Activated T-cell treated with anti-CD3 and anti-CD28 coated beads, Interleukin-2, amount 50 U/mL, for 24 hours (primary cell): ENCODE data around the gene TBCK.
"Not testable (repeated sequence)": the region's sequence is repeated elsewhere in the genome, so short reads cannot be mapped to it uniquely, and the experiment has no call there.

Experiments used
- DNase-seq: peaks from one replicate; pipeline ENCODE4 v3.0.0-alpha.2; 2020
- H3K27ac Mint-ChIP-seq: 2 replicates; pipeline ENCODE4 v1.8.0; 2020; ENCODE audit warnings: mild to moderate bottlenecking, mixed read lengths
- H3K27me3 Mint-ChIP-seq: 2 replicates; pipeline ENCODE4 v1.8.0; 2020; ENCODE audit warnings: mixed read lengths
- H3K36me3 Mint-ChIP-seq: 2 replicates; pipeline ENCODE4 v1.8.0; 2020; ENCODE audit warnings: low read depth, mixed read lengths
- H3K4me1 Mint-ChIP-seq: 2 replicates; pipeline ENCODE4 v1.8.0; 2020; ENCODE audit warnings: low read depth, mixed read lengths
- H3K4me3 Mint-ChIP-seq: 2 replicates; pipeline ENCODE4 v1.8.0; 2020; ENCODE audit warnings: mild to moderate bottlenecking, moderate library complexity, mixed read lengths
- H3K9me3 Mint-ChIP-seq: 2 replicates; pipeline ENCODE4 v1.8.0; 2020; ENCODE audit warnings: mixed read lengths

The TBCK gene

GRCh38 chr4:106253364-106254129, 62.5 kb downstream of the TBCK start:
- Mint-ChIP-seq H3K36me3 (peaks cover 66% of the 10 kb centered on the region), H3K4me3 (no peak overlapping the region), H3K27me3 (no peaks in the 10 kb centered on the region), H3K27ac (no peak overlapping the region), H3K4me1 (no peaks in the 10 kb centered on the region), H3K9me3 (no peaks in the 10 kb centered on the region)
- no peak for DNase-seq

GRCh38 chr4:106247600-106247999, 68.4 kb downstream of the TBCK start:
- H3K36me3 Mint-ChIP-seq = peaks cover 72% of the 10 kb centered on the region
- H3K9me3 Mint-ChIP-seq = peaks cover 2% of the 10 kb centered on the region
- no peak for DNase-seq
- no peaks in the 10 kb centered on the region for H3K4me1 Mint-ChIP-seq
- no peaks in the 10 kb centered on the region for H3K27me3 Mint-ChIP-seq
- no peak overlapping the region for H3K4me3 Mint-ChIP-seq
- no peak overlapping the region for H3K27ac Mint-ChIP-seq

- Mint-ChIP-seq H3K4me3 (no peak overlapping the region), H3K9me3 (peaks cover 2% of the 10 kb centered on the region), H3K27me3 (no peaks in the 10 kb centered on the region), H3K36me3 (peaks cover 71% of the 10 kb centered on the region), H3K4me1 (no peaks in the 10 kb centered on the region), H3K27ac (no peak overlapping the region)
- no peak for DNase-seq
These were observed 69.6 kb downstream of the TBCK start for GRCh38 chr4:106246441-106246840.

- Mint-ChIP-seq H3K4me1 (no peaks in the 10 kb centered on the region), H3K27me3 (no peaks in the 10 kb centered on the region), H3K27ac (no peak overlapping the region), H3K9me3 (peaks cover 2% of the 10 kb centered on the region), H3K4me3 (no peak overlapping the region), H3K36me3 (peaks cover 68% of the 10 kb centered on the region)
- no peak for DNase-seq
These were observed 70.8 kb downstream of the TBCK start for GRCh38 chr4:106245176-106245575.

- no peak overlapping the region for H3K4me3 Mint-ChIP-seq
- DNase-seq = no peak
- H3K27ac Mint-ChIP-seq = no peak overlapping the region
- peaks cover 50% of the 10 kb centered on the region for H3K36me3 Mint-ChIP-seq
- peaks cover 2% of the 10 kb centered on the region for H3K9me3 Mint-ChIP-seq
- no peaks in the 10 kb centered on the region for H3K27me3 Mint-ChIP-seq
- H3K4me1 Mint-ChIP-seq = no peaks in the 10 kb centered on the region
These were observed 75.3 kb downstream of the TBCK start for GRCh38 chr4:106240699-106241098.

GRCh38 chr4:106238820-106239420, 77.1 kb downstream of the TBCK start:
- H3K36me3 Mint-ChIP-seq = peaks cover 50% of the 10 kb centered on the region
- peaks cover 2% of the 10 kb centered on the region for H3K9me3 Mint-ChIP-seq

GRCh38 chr4:106231931-106232330, 84.1 kb downstream of the TBCK start:
- DNase-seq = no peak
- no peak overlapping the region for H3K4me3 Mint-ChIP-seq
- no peaks in the 10 kb centered on the region for H3K9me3 Mint-ChIP-seq
- no peaks in the 10 kb centered on the region for H3K4me1 Mint-ChIP-seq
- H3K27me3 Mint-ChIP-seq = no peaks in the 10 kb centered on the region
- peaks cover 84% of the 10 kb centered on the region for H3K36me3 Mint-ChIP-seq
- H3K27ac Mint-ChIP-seq = no peak overlapping the region

More at GRCh38 chr4:106238820-106239420, 77.1 kb downstream of the TBCK start:
- H3K4me3 Mint-ChIP-seq = no peak overlapping the region
- no peaks in the 10 kb centered on the region for H3K27me3 Mint-ChIP-seq
- no peaks in the 10 kb centered on the region for H3K4me1 Mint-ChIP-seq
- H3K27ac Mint-ChIP-seq = no peak overlapping the region
- DNase-seq = no peak

- no peak for DNase-seq
- no peak overlapping the region for H3K4me3 Mint-ChIP-seq
- no peaks in the 10 kb centered on the region for H3K27me3 Mint-ChIP-seq
- peaks cover 8% of the 10 kb centered on the region for H3K9me3 Mint-ChIP-seq
- H3K27ac Mint-ChIP-seq = no peak overlapping the region
- no peaks in the 10 kb centered on the region for H3K4me1 Mint-ChIP-seq
- H3K36me3 Mint-ChIP-seq = peaks cover 55% of the 10 kb centered on the region
These were observed 93.5 kb downstream of the TBCK start for GRCh38 chr4:106222548-106222947.

- H3K4me3 Mint-ChIP-seq, H3K27ac Mint-ChIP-seq, H3K27me3 Mint-ChIP-seq, H3K9me3 Mint-ChIP-seq, DNase-seq, H3K4me1 Mint-ChIP-seq: not testable (repeated sequence)
- H3K36me3 Mint-ChIP-seq = peaks cover 34% of the 10 kb centered on the region
These were observed 102.7 kb downstream of the TBCK start for GRCh38 chr4:106213291-106213690.

- Mint-ChIP-seq H3K27ac (no peak overlapping the region), H3K4me3 (no peak overlapping the region), H3K36me3 (peaks cover 48% of the 10 kb centered on the region), H3K4me1 (no peaks in the 10 kb centered on the region), H3K9me3 (no peaks in the 10 kb centered on the region), H3K27me3 (no peaks in the 10 kb centered on the region)
- DNase-seq = no peak
These were observed 106.0 kb downstream of the TBCK start for GRCh38 chr4:106210021-106210420.

- Mint-ChIP-seq H3K4me3 (no peak overlapping the region), H3K9me3 (no peaks in the 10 kb centered on the region), H3K36me3 (peaks cover 50% of the 10 kb centered on the region), H3K4me1 (no peaks in the 10 kb centered on the region), H3K27ac (no peak overlapping the region), H3K27me3 (no peaks in the 10 kb centered on the region)
- DNase-seq = no peak
These were observed 107.2 kb downstream of the TBCK start for GRCh38 chr4:106208481-106209460.

- Mint-ChIP-seq H3K9me3 (no peaks in the 10 kb centered on the region), H3K4me3 (no peak overlapping the region), H3K27me3 (no peaks in the 10 kb centered on the region), H3K4me1 (no peaks in the 10 kb centered on the region), H3K36me3 (peaks cover 19% of the 10 kb centered on the region), H3K27ac (no peak overlapping the region)
- DNase-seq = no peak
These were observed 114.6 kb downstream of the TBCK start for GRCh38 chr4:106201373-106201772.

- H3K4me1 Mint-ChIP-seq = no peaks in the 10 kb centered on the region
- DNase-seq = no peak
- H3K4me3 Mint-ChIP-seq = no peak overlapping the region
- no peak overlapping the region for H3K27ac Mint-ChIP-seq
- H3K9me3 Mint-ChIP-seq = no peaks in the 10 kb centered on the region
- H3K27me3 Mint-ChIP-seq = no peaks in the 10 kb centered on the region
- peaks cover 51% of the 10 kb centered on the region for H3K36me3 Mint-ChIP-seq
These were observed 120.5 kb downstream of the TBCK start for GRCh38 chr4:106195435-106195950.

GRCh38 chr4:106194801-106195200, 121.2 kb downstream of the TBCK start:
- H3K9me3 Mint-ChIP-seq = no peaks in the 10 kb centered on the region
- no peak overlapping the region for H3K27ac Mint-ChIP-seq
- H3K36me3 Mint-ChIP-seq = peaks cover 51% of the 10 kb centered on the region
- no peak overlapping the region for H3K4me3 Mint-ChIP-seq
- no peaks in the 10 kb centered on the region for H3K4me1 Mint-ChIP-seq
- H3K27me3 Mint-ChIP-seq = no peaks in the 10 kb centered on the region
- DNase-seq = no peak
